Mucosa of stomach (tissue), 1 donor: ENCODE results near the gene C9orf40.
A peak's percentile ranks its signal among the peaks of the same experiment; 100 is the strongest.

ENCODE experiments used
- H3K27me3 ChIP-seq: one replicate; pipeline ENCODE4 v1.7.0; 2013; ENCODE audit warnings: mild to moderate bottlenecking, low read length; ENCODE audit not compliant: control insufficient read depth, insufficient read depth
- H3K36me3 ChIP-seq: one replicate; pipeline ENCODE4 v1.7.0; 2013; ENCODE audit warnings: low read length; ENCODE audit not compliant: control insufficient read depth, insufficient read depth
- H3K4me1 ChIP-seq: one replicate; pipeline ENCODE4 v1.7.0; 2013; ENCODE audit warnings: mild to moderate bottlenecking, low read length; ENCODE audit not compliant: control insufficient read depth, insufficient read depth
- H3K4me3 ChIP-seq: one replicate; pipeline ENCODE4 v1.7.0; 2013; ENCODE audit warnings: low read length
- H3K9ac ChIP-seq: one replicate; pipeline ENCODE4 v1.7.0; 2013; ENCODE audit warnings: mild to moderate bottlenecking, low read length, moderate library complexity
- H3K9me3 ChIP-seq: one replicate; pipeline ENCODE4 v1.7.0; 2013; ENCODE audit warnings: mild to moderate bottlenecking, low read length, moderate library complexity; ENCODE audit not compliant: control insufficient read depth
- donor health status: Pancreatic carcinoma.

Gene C9orf40

DNA sequence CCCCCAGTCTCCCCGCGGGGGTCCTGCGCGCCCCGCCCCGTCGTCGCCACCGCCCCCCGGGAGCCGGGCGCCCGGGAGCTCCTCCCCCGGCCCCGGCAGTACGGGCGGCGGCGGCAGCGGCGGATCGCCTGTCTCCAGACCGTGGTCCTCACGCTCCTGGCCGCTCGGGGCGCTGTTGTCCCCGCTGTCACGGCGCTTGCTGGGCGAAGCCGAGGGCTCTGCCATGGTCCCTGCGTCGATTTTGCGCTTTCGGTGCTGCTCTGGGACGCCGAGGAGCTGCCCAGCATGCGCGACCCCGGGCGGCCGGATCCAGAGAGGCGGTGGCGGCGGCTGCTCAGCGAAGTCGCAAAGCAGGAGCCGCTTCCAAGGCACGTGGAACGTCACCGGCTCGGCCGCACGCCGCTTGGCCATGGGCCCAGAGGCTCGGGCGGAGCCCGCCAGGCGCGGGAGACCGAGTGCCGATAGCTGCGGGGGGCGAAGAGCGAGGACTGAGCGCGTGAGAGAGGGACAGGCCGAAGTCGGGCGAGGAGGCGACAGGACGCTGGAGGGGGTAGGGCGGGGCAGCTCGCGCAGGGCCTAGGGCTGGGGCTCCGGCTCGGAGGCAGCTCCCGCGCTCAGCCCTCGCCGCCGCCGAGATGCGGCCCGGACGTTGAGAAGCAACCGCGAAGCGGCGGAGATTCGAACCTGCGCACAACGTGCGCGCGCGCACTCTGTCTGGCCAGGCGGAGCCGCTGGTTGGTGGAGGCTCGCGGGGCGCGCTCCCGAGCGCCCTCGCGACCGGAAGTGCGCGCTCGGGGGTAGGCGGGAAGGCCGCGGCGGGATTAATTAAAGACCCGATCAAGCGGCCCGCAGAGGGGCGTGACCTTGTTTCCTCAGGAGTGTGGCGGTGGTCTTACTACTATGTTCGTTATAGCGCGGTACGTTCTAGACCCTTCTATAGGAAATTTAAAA is at the start of gene C9orf40:
C9orf40 (minus strand) TSS at position 712 of the 951 bp plus-strand sequence; CDS start at position 411, 301 bp downstream.
- Histone ChIP-seq H3K27me3 (no peaks in the 10 kb centered on the region), H3K36me3 (no peaks in the 10 kb centered on the region)

DNA sequence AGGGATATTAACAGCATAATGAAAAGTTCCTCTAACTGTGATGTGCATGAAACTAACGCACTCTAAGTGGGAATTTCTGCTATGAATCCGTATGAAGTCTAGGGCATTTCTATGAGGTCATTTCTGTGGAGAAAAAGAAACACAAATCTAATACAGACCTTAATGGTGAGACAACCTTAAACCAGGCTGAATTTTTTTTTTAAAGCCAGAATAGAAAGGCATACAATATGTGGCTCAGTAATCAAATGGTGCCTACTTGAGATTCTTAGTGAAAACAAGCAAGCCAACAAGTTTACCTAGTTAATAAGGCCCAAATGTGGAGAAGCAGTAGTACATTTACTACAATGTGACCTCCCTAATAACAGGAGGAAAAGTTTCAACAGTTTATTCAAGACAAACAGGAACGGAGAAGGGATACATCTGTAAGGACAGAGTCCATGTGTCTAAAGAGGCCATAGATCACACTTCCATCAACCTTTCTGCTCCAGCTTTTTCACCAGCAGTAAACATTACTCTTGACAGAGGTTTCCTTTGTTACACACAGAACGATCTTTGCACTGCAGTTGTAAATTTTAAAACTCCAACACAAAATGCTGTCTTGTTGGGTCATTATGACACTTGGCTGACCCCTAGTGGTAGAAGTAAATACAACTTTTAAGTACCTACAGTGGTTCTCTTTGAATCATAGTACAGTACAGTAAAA is 49.2 kb upstream of the C9orf40 start:
- Histone ChIP-seq H3K4me3 (no peak overlapping the region), H3K27me3 (no peaks in the 10 kb centered on the region), H3K4me1 (no peaks in the 10 kb centered on the region), H3K9me3 (no peaks in the 10 kb centered on the region), H3K9ac (no peak overlapping the region), H3K36me3 (no peaks in the 10 kb centered on the region)

More for the DNA sequence above, at the start of gene C9orf40:
- Histone ChIP-seq H3K9ac (peak within 1 kb of the TSS; percentile 95), H3K9me3 (no peaks in the 10 kb centered on the region), H3K4me1 (no peaks in the 10 kb centered on the region), H3K4me3 (peak within 1 kb of the TSS; percentile 82)

GRCh38 chr9:75000835-75001234 is 48.1 kb upstream of the C9orf40 start:
- no peak overlapping the region for H3K4me3 ChIP-seq
- no peaks in the 10 kb centered on the region for H3K9me3 ChIP-seq
- no peaks in the 10 kb centered on the region for H3K27me3 ChIP-seq
- H3K36me3 ChIP-seq: no peaks in the 10 kb centered on the region
- no peak overlapping the region for H3K9ac ChIP-seq
- no peaks in the 10 kb centered on the region for H3K4me1 ChIP-seq

DNA sequence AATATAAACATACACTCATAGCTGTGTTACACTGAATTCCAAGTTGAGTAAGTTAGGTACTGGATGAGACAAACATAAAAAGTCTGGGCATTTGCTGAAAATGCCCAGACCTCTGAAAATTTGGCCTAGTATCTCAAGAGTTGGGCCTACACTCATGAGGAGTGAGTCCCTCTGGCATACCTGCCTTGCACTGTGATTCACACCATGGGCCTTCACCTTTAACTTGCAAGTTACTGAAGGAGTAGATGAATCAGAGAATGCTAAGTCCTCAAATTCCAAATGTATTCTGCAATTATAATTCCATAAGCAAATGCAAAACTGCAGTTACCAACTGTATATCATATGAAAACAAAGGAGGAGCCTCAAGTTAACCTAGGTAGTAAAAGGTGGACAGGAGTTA is 32.3 kb upstream of the C9orf40 start:
- no peaks in the 10 kb centered on the region for H3K9me3 ChIP-seq
- H3K36me3 ChIP-seq: no peaks in the 10 kb centered on the region
- H3K4me1 ChIP-seq: no peaks in the 10 kb centered on the region
- H3K27me3 ChIP-seq: no peaks in the 10 kb centered on the region
- no peak overlapping the region for H3K4me3 ChIP-seq
- H3K9ac ChIP-seq: no peak overlapping the region

GRCh38 chr9:74983709-74984108 is 31.0 kb upstream of the C9orf40 start:
- Histone ChIP-seq H3K9me3 (no peaks in the 10 kb centered on the region), H3K9ac (no peak overlapping the region), H3K27me3 (no peaks in the 10 kb centered on the region), H3K36me3 (no peaks in the 10 kb centered on the region), H3K4me3 (no peak overlapping the region), H3K4me1 (no peaks in the 10 kb centered on the region)

DNA sequence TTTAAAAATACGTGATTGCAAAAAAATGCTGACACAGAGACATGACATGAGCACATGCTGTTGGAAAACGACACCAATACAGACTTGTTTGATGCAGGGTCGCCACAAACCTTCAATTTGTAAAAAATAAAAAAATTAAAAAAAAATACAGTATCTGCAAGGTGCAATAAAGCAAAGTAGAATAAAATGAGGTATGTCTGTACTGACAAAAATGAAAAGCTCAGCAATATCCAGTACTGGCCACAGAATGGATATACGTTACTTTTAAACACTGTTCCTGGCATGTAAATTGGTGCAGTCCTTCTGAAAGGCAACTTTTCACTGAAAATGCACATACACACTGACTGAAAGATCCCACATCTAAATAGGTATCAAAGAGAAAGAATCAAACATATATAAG is 27.1 kb upstream of the C9orf40 start:
- no peak overlapping the region for H3K4me3 ChIP-seq
- H3K4me1 ChIP-seq: no peaks in the 10 kb centered on the region
- no peaks in the 10 kb centered on the region for H3K36me3 ChIP-seq
- no peaks in the 10 kb centered on the region for H3K9me3 ChIP-seq
- no peaks in the 10 kb centered on the region for H3K27me3 ChIP-seq
- H3K9ac ChIP-seq: no peak overlapping the region

GRCh38 chr9:74977287-74977686 is 24.6 kb upstream of the C9orf40 start:
- Histone ChIP-seq H3K9me3 (no peaks in the 10 kb centered on the region), H3K9ac (no peak overlapping the region), H3K4me1 (no peaks in the 10 kb centered on the region), H3K4me3 (no peak overlapping the region), H3K27me3 (no peaks in the 10 kb centered on the region), H3K36me3 (no peaks in the 10 kb centered on the region)

DNA sequence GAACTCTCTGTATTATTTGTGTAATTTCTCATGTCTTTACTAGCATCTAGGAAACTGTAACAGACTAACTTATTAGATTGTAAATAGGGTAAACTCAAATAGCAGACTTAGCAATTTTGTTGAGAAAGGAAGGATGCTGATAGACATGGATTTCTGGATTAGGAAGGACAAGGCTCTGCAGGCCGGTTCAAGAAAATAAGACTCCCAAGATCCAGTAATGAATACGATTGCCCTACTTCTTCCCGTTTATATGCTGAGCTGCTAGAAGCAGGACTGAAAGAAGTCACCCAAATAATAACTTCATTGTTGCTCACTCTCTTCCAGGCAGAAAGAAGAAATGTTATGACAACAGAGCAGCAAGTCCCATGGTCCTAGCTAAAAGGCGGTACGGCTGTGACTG is 22.8 kb upstream of the C9orf40 start:
- H3K4me1 ChIP-seq: no peaks in the 10 kb centered on the region
- H3K9me3 ChIP-seq: no peaks in the 10 kb centered on the region
- H3K9ac ChIP-seq: no peak overlapping the region
- no peak overlapping the region for H3K4me3 ChIP-seq
- no peaks in the 10 kb centered on the region for H3K27me3 ChIP-seq
- no peaks in the 10 kb centered on the region for H3K36me3 ChIP-seq

GRCh38 chr9:74974558-74974957 is 21.8 kb upstream of the C9orf40 start:
- H3K9me3 ChIP-seq: no peaks in the 10 kb centered on the region
- H3K36me3 ChIP-seq: no peaks in the 10 kb centered on the region
- H3K4me1 ChIP-seq: no peaks in the 10 kb centered on the region

GRCh38 chr9:74973714-74974113 is 21.0 kb upstream of the C9orf40 start:
- no peaks in the 10 kb centered on the region for H3K9me3 ChIP-seq
- no peaks in the 10 kb centered on the region for H3K27me3 ChIP-seq
- no peaks in the 10 kb centered on the region for H3K36me3 ChIP-seq
- H3K9ac ChIP-seq: no peak overlapping the region
- H3K4me1 ChIP-seq: no peaks in the 10 kb centered on the region
- H3K4me3 ChIP-seq: no peak overlapping the region

More at GRCh38 chr9:74974558-74974957, 21.8 kb upstream of the C9orf40 start:
- H3K9ac ChIP-seq: no peak overlapping the region
- H3K27me3 ChIP-seq: no peaks in the 10 kb centered on the region
- no peak overlapping the region for H3K4me3 ChIP-seq

DNA sequence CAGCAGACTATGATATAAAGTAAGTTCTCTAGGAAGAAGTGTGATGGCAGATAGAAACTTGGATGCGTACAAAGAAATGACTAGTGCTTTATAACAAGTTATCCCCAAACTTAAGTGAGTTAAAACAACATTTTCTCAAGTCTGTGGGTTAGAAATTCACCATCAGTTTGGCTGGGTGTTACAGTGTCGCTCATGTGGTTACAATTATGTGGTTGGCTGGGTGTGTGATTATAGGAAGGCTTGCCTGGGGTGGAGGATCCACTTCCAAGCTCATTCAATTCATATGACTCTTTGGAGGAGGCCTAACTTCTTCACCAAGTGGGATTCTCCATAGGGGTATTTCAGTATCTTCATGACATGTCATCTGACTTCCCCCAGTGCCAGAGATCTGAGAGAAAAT is 10.3 kb upstream of the C9orf40 start:
- Histone ChIP-seq H3K9ac (no peak overlapping the region), H3K9me3 (no peaks in the 10 kb centered on the region), H3K4me1 (no peaks in the 10 kb centered on the region), H3K27me3 (no peaks in the 10 kb centered on the region), H3K4me3 (no peak overlapping the region), H3K36me3 (no peaks in the 10 kb centered on the region)

DNA sequence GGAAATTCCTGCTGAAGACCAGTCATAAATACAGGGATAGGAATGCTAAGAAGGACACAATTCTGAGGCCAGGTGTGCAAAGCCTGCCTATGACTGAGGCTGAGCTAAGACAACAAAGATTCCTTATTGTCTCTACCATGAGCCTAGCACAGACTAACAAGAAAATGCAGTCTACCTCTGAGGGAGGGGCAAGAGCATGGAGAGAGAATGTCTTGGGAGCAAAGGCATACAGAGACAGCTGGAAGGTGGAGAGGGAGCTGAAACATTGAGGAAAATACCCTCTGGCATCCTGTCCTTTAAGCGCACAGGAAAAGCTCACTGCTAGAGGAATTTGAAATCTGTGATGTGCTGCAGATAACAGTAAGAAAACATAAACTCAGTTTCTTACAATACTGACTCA is 8.8 kb upstream of the C9orf40 start:
- H3K9ac ChIP-seq: no peak overlapping the region
- no peak overlapping the region for H3K4me3 ChIP-seq
- H3K9me3 ChIP-seq: no peaks in the 10 kb centered on the region
- H3K4me1 ChIP-seq: no peaks in the 10 kb centered on the region
- H3K36me3 ChIP-seq: no peaks in the 10 kb centered on the region
- no peaks in the 10 kb centered on the region for H3K27me3 ChIP-seq
